DOHH2 (cell line): ENCODE data around the gene HDLBP.

Experiments used
- H3F3A ChIP-seq: fragments of 200-600 bp; sonication (generic), shearing (Covaris generic); 2 replicates; pipeline ENCODE4 v1.6.0; 2016; ENCODE audit warnings: antibody characterized with exemption, mild to moderate bottlenecking; ENCODE audit not compliant: control insufficient read depth, insufficient read depth
- H3K27ac ChIP-seq: fragments of 200-600 bp; sonication (generic); 2 replicates; pipeline ENCODE4 v1.5.1; 2014; ENCODE audit warnings: low read depth, mild to moderate bottlenecking, low read length, moderate library complexity
- H3K27me3 ChIP-seq: fragments of 200-600 bp; sonication (generic); 2 replicates; pipeline ENCODE4 v1.6.1; 2014; ENCODE audit warnings: mild to moderate bottlenecking, low read length, mixed read lengths; ENCODE audit not compliant: control insufficient read depth
- H3K36me3 ChIP-seq: fragments of 200-600 bp; sonication (generic); 2 replicates; pipeline ENCODE4 v1.6.1; 2014; ENCODE audit warnings: mild to moderate bottlenecking, low read length, moderate library complexity, mixed read lengths; ENCODE audit not compliant: control insufficient read depth
- H3K4me1 ChIP-seq: fragments of 200-600 bp; sonication (generic); 2 replicates; pipeline ENCODE4 v1.6.1; 2014; ENCODE audit warnings: mild to moderate bottlenecking, low read length, mixed read lengths; ENCODE audit not compliant: control insufficient read depth
- H3K4me2 ChIP-seq: fragments of 200-600 bp; sonication (generic); 2 replicates; pipeline ENCODE4 v1.6.0; 2014; ENCODE audit warnings: mild to moderate bottlenecking, low read length, moderate library complexity
- H3K4me3 ChIP-seq: fragments of 200-600 bp; sonication (generic); 2 replicates; pipeline ENCODE4 v1.5.1; 2014; ENCODE audit warnings: mild to moderate bottlenecking, low read length, mixed read lengths
- H3K79me2 ChIP-seq: fragments of 200-600 bp; sonication (generic); 2 replicates; pipeline ENCODE4 v1.6.1; 2014; ENCODE audit warnings: mild to moderate bottlenecking, low read length, mixed read lengths; ENCODE audit not compliant: control insufficient read depth
- H3K9me2 ChIP-seq: fragments of 200-600 bp; sonication (generic); replicated peaks from 2 replicates; pipeline ENCODE4 v1.6.1; 2014; ENCODE audit warnings: mild to moderate bottlenecking, low read length, mixed read lengths; ENCODE audit not compliant: control insufficient read depth
- H3K9me3 ChIP-seq: fragments of 200-600 bp; sonication (generic); 2 replicates; pipeline ENCODE4 v1.6.1; 2014; ENCODE audit warnings: antibody characterized with exemption, low read length, mixed read lengths; ENCODE audit not compliant: control insufficient read depth, insufficient read depth
- H4K20me1 ChIP-seq: fragments of 200-600 bp; sonication (generic); 2 replicates; pipeline ENCODE4 v1.6.0; 2014; ENCODE audit warnings: low read depth, mild to moderate bottlenecking, antibody characterized with exemption, low read length, moderate library complexity; ENCODE audit not compliant: control insufficient read depth, insufficient read depth
- CTCF ChIP-seq: fragments of 200-600 bp; sonication (generic); IDR thresholded peaks from one replicate; pipeline ENCODE4 v1.5.1; 2014; ENCODE audit warnings: antibody characterized with exemption, mild to moderate bottlenecking, low read depth, low read length; ENCODE audit not compliant: poor library complexity, severe bottlenecking
- EZH2phosphoT487 ChIP-seq: fragments of 200-600 bp; sonication (generic); IDR thresholded peaks from 2 replicates; pipeline ENCODE4 v1.6.1; 2017; ENCODE audit warnings: borderline replicate concordance, mild to moderate bottlenecking, antibody characterized with exemption, low read length, moderate library complexity, mixed read lengths

HDLBP gene

GRCh38 chr2:241179899-241180298 lies 135.6 kb downstream of the HDLBP start:
- H3K4me3 ChIP-seq, result no peak overlapping the region
- H3K9me2 ChIP-seq, result no peaks in the 10 kb centered on the region
- no peak overlapping the region for H3K27ac ChIP-seq
- H3K36me3 ChIP-seq, result peaks cover 20% of the 10 kb centered on the region; the same call in 1 of the 2 replicates
- no peaks in the 10 kb centered on the region for H3K9me3 ChIP-seq
- H3K4me2 ChIP-seq, result no peak overlapping the region
- H3K27me3 ChIP-seq, result no peaks in the 10 kb centered on the region
- H3F3A ChIP-seq, result no peaks in the 10 kb centered on the region
- no peaks in the 10 kb centered on the region for H3K4me1 ChIP-seq
- no peaks in the 10 kb centered on the region for H4K20me1 ChIP-seq
- TF ChIP-seq EZH2phosphoT487 (no peak), CTCF (no peak)
- H3K79me2 ChIP-seq, result no peaks in the 10 kb centered on the region

DNA sequence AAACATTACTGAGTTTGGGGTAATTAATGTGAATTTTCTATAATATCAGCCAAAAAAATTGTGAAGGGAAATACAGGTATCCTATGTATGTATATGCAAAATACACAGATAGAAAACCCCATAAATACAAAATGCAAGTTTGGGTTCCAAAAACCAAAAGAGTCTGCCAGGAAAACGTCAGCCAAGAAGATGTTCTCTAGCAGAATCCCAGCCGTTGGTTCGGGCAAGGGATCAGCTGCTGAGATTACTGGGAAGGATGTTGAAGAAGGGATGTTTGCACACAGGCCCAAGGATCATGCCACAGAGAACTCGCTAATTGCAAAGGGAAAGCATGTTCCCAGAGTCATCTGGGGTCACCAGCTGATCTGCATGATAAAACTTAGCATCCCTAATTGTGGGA lies 136.5 kb downstream of the HDLBP start:
- Histone ChIP-seq H3K4me1 (no peaks in the 10 kb centered on the region), H3K4me2 (no peak overlapping the region), H3K9me2 (no peaks in the 10 kb centered on the region), H3K27me3 (no peaks in the 10 kb centered on the region), H3K79me2 (no peaks in the 10 kb centered on the region), H3K4me3 (no peak overlapping the region), H3K36me3 (peaks cover 20% of the 10 kb centered on the region; the same call in 1 of the 2 replicates), H3K27ac (no peak overlapping the region), H3K9me3 (no peaks in the 10 kb centered on the region), H3F3A (no peaks in the 10 kb centered on the region), H4K20me1 (no peaks in the 10 kb centered on the region)
- TF ChIP-seq CTCF (no peak), EZH2phosphoT487 (no peak)

DNA sequence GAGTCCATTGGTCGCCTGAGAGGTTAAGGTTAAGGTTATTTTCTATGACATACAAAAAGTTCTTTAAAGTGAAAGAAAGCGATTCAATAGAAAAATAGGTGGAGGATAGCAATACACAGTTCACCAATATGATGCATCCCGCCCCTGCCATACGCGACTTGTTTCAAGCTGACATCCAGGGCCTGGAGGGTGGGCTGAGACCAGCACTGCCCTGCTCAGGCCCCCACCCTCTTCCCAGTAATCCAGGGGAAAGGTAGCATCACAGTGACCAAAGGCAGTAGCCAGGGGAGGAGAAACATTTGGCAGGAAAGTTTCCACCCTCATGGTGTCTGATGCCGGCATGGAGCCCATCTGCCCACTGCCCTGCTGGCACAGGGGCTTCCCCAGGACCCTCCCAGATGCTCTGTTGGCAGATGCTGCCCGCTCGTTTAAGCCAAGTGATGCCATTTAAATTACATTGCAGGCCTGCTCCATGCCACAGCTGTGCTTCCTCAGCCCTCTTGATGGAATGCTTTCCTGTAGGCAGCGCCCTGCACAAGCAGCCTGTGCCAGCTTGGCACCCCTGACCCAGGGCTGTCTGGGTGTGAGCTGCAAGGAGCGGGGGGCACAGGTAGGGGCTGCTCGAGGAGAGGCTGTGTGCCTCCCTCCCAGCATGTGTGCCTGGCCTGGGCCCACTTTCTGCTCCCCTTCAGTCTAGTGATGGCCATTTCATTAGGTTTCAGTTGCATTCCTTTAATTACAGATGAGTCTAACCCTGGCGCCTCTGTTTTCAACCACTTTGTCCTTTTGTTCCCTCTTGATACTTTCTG lies 137.7 kb downstream of the HDLBP start:
- no peaks in the 10 kb centered on the region for H3F3A ChIP-seq
- H3K9me2 ChIP-seq, result no peaks in the 10 kb centered on the region
- no peaks in the 10 kb centered on the region for H3K4me1 ChIP-seq
- H3K79me2 ChIP-seq, result no peaks in the 10 kb centered on the region
- no peak overlapping the region for H3K4me3 ChIP-seq
- H3K27ac ChIP-seq, result no peak overlapping the region
- no peak for TF ChIP-seq EZH2phosphoT487
- no peak for TF ChIP-seq CTCF
- H4K20me1 ChIP-seq, result no peaks in the 10 kb centered on the region
- H3K36me3 ChIP-seq, result peaks cover 17% of the 10 kb centered on the region; the same call in 1 of the 2 replicates
- H3K27me3 ChIP-seq, result no peaks in the 10 kb centered on the region
- H3K9me3 ChIP-seq, result no peaks in the 10 kb centered on the region
- H3K4me2 ChIP-seq, result no peak overlapping the region
